ENCODE measurements around the gene RAB28. TPM values are rescaled to one million over a fixed set of nuclear protein-coding genes. Genes with fewer than 3 reads are reported as not detected.

The RAB28 gene
- polyA plus RNA-seq, 1 of the 3 experiments (the other 2 are of a cell fraction) = 10.5 TPM

GRCh38 chr4:13521047-13521446, 36.9 kb upstream of the RAB28 start:
- Histone ChIP-seq H3K9ac (no peak overlapping the region), H3K27ac (ENCODE audit: low read depth in 2 of 2, low read length in 1 of 2) (no peak overlapping the region), H3K79me2 (ENCODE audit: insufficient read depth) (no peaks in the 10 kb centered on the region), H3F3A (replicated peaks; ENCODE audit: insufficient read depth) (no peaks in the 10 kb centered on the region), H3K9me2 (no peaks in the 10 kb centered on the region), H3K4me2 (no peak overlapping the region), H3K4me1 (ENCODE audit: control insufficient read depth in 1 of 2, insufficient read depth in 2 of 2, low read depth in 1 of 2, low read length in 1 of 2) (no peaks in the 10 kb centered on the region; a peak in 1 of 4 replicates), H4K20me1 (ENCODE audit: insufficient read depth) (no peaks in the 10 kb centered on the region), H3K36me3 (replicated peaks in 1 of 2; ENCODE audit: control insufficient read depth in 1 of 2, insufficient read depth in 2 of 2, low read length in 1 of 2) (no peaks in the 10 kb centered on the region), H3K9me3 (no peaks in the 10 kb centered on the region; the same call in 1 of the 2 replicates), H3K27me3 (ENCODE audit: insufficient read depth) (peaks cover 45% of the 10 kb centered on the region), H2AFZ (ENCODE audit: low read depth) (no peak overlapping the region), H3K4me3 (ENCODE audit: low read depth in 2 of 2, low read length in 1 of 2) (no peak overlapping the region)
- peak; percentile 6 for DNase-seq
- ChIA-PET CTCF (interaction anchor here (1.3 to 2.1 kb wide), 4 partner anchors 8 to 668 kb away, joined by 3 to 7 read pairs (median 6); no protein-coding TSS in a partner anchor), POLR2A (no interaction called here)
- no peak for TF ChIP-seq TAF1 (IDR thresholded peaks at IDR 0.05; ENCODE audit: borderline replicate concordance, low read depth, low read length)
- WGBS (ENCODE audit: low lambda C conversion rate) = 45% methylated on average over 2 of the region's 2 CpGs

GRCh38 chr4:13516315-13516860, 32.2 kb upstream of the RAB28 start:
- no peak overlapping the region for H3K27ac ChIP-seq (ENCODE audit: low read depth in 2 of 2, low read length in 1 of 2)
- ChIA-PET POLR2A (no interaction called here), CTCF (interaction anchor here (0.9 kb wide), 1 partner anchor 16 kb away, joined by 3 read pairs; no protein-coding TSS in a partner anchor)
- no peaks in the 10 kb centered on the region for H4K20me1 ChIP-seq (ENCODE audit: insufficient read depth)
- no peaks in the 10 kb centered on the region for H3K79me2 ChIP-seq (ENCODE audit: insufficient read depth)
- H3K9ac ChIP-seq = no peak overlapping the region
- no peaks in the 10 kb centered on the region for H3K9me3 ChIP-seq
- no peaks in the 10 kb centered on the region for H3K36me3 ChIP-seq (replicated peaks in 1 of 2; ENCODE audit: control insufficient read depth in 1 of 2, insufficient read depth in 2 of 2, low read length in 1 of 2)
- no peak overlapping the region for H3K4me3 ChIP-seq (ENCODE audit: low read depth in 2 of 2, low read length in 1 of 2)
- no peaks in the 10 kb centered on the region; a peak in 1 of 4 replicates for H3K4me1 ChIP-seq (ENCODE audit: control insufficient read depth in 1 of 2, insufficient read depth in 2 of 2, low read depth in 1 of 2, low read length in 1 of 2)
- peaks cover 8% of the 10 kb centered on the region; the same call in 1 of the 2 replicates for H3K27me3 ChIP-seq (ENCODE audit: insufficient read depth)
- TF ChIP-seq IRF3 (IDR thresholded peaks at IDR 0.05; ENCODE audit: low read depth, low read length) (no peak), RFX5 (IDR thresholded peaks at IDR 0.05; ENCODE audit: low read length) (no peak), PBX3 (IDR thresholded peaks at IDR 0.05) (no peak), NRF1 (IDR thresholded peaks at IDR 0.05; ENCODE audit: low read depth, low read length) (no peak), RAD21 (IDR thresholded peaks at IDR 0.05; ENCODE audit: low read length) (no peak), SMC3 (IDR thresholded peaks at IDR 0.05; ENCODE audit: low read depth, low read length) (no peak), GABPA (IDR thresholded peaks at IDR 0.05; ENCODE audit: low read depth) (no peak)
- no peaks in the 10 kb centered on the region for H3K9me2 ChIP-seq
- no peaks in the 10 kb centered on the region for H3F3A ChIP-seq (replicated peaks; ENCODE audit: insufficient read depth)
- no peak overlapping the region for H2AFZ ChIP-seq (ENCODE audit: low read depth)
- WGBS (ENCODE audit: low lambda C conversion rate) = 20% methylated on average over 3 of the region's 3 CpGs
- no peak overlapping the region for H3K4me2 ChIP-seq
- no peak for DNase-seq

- CTCF ChIA-PET = interaction anchor here (0.6 to 0.9 kb wide), 2 partner anchors 17 to 19 kb away, joined by 3 read pairs; no protein-coding TSS in a partner anchor
- Histone ChIP-seq H3K27ac (ENCODE audit: low read depth in 2 of 2, low read length in 1 of 2) (no peak overlapping the region), H3K4me2 (no peak overlapping the region), H2AFZ (ENCODE audit: low read depth) (no peak overlapping the region), H3K9me3 (no peaks in the 10 kb centered on the region), H3K9me2 (no peaks in the 10 kb centered on the region), H3F3A (replicated peaks; ENCODE audit: insufficient read depth) (no peaks in the 10 kb centered on the region), H3K27me3 (ENCODE audit: insufficient read depth) (0 out of 2 replicates have a peak, but pooled peaks cover 5% of the 10 kb centered on the region), H3K4me1 (ENCODE audit: control insufficient read depth in 1 of 2, insufficient read depth in 2 of 2, low read depth in 1 of 2, low read length in 1 of 2) (no peaks in the 10 kb centered on the region; a peak in 1 of 4 replicates), H3K79me2 (ENCODE audit: insufficient read depth) (no peaks in the 10 kb centered on the region), H3K9ac (no peak overlapping the region), H3K36me3 (replicated peaks in 1 of 2; ENCODE audit: control insufficient read depth in 1 of 2, insufficient read depth in 2 of 2, low read length in 1 of 2) (no peaks in the 10 kb centered on the region), H3K4me3 (ENCODE audit: low read depth in 2 of 2, low read length in 1 of 2) (no peak overlapping the region), H4K20me1 (ENCODE audit: insufficient read depth) (no peaks in the 10 kb centered on the region)
- POLR2A ChIA-PET = no interaction called here
- no peak for TF ChIP-seq TEAD4 (IDR thresholded peaks at IDR 0.05; ENCODE audit: borderline replicate concordance, insufficient read depth)
- no peak for TF ChIP-seq TAF1 (IDR thresholded peaks at IDR 0.05; ENCODE audit: borderline replicate concordance, low read depth, low read length)
- TF ChIP-seq NRF1 (IDR thresholded peaks at IDR 0.05; ENCODE audit: low read depth, low read length) = no peak
- no peak for TF ChIP-seq NFIC (IDR thresholded peaks at IDR 0.05; ENCODE audit: borderline replicate concordance)
- TF ChIP-seq MAX (IDR thresholded peaks at IDR 0.05; ENCODE audit: low read depth) = no peak
- WGBS (ENCODE audit: low lambda C conversion rate) = 23% methylated on average over 5 of the region's 5 CpGs
- no peak for DNase-seq
Measured at GRCh38 chr4:13515268-13515667, 31.1 kb upstream of the RAB28 start.

Measured in SK-N-SH (cell line).